HG03354 (cell line): ENCODE data around the gene ENC1.
"Not testable (repeated sequence)": the region's sequence is repeated elsewhere in the genome, so short reads cannot be mapped to it uniquely, and the experiment has no call there.

Source experiments
- ATAC-seq: cut with Tn5 transposase; IDR thresholded peaks from one replicate; pipeline ENCODE4 v1.9.1; 2021; ENCODE audit warnings: mild to moderate bottlenecking; ENCODE audit not compliant: unreplicated experiment, poor library complexity, severe bottlenecking

Gene ENC1, protein sequence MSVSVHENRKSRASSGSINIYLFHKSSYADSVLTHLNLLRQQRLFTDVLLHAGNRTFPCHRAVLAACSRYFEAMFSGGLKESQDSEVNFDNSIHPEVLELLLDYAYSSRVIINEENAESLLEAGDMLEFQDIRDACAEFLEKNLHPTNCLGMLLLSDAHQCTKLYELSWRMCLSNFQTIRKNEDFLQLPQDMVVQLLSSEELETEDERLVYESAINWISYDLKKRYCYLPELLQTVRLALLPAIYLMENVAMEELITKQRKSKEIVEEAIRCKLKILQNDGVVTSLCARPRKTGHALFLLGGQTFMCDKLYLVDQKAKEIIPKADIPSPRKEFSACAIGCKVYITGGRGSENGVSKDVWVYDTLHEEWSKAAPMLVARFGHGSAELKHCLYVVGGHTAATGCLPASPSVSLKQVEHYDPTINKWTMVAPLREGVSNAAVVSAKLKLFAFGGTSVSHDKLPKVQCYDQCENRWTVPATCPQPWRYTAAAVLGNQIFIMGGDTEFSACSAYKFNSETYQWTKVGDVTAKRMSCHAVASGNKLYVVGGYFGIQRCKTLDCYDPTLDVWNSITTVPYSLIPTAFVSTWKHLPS

GRCh38 chr5:74640450-74640953, at the start of gene ENC1:
TSS of gene ENC1 (minus strand) at chr5:74640728. CDS start at chr5:74636485, 4,243 bp downstream.
- ATAC-seq, result peak; percentile 74

- no peak for ATAC-seq
Measured at GRCh38 chr5:74686962-74687751, 46.6 kb upstream of the ENC1 start.

DNA sequence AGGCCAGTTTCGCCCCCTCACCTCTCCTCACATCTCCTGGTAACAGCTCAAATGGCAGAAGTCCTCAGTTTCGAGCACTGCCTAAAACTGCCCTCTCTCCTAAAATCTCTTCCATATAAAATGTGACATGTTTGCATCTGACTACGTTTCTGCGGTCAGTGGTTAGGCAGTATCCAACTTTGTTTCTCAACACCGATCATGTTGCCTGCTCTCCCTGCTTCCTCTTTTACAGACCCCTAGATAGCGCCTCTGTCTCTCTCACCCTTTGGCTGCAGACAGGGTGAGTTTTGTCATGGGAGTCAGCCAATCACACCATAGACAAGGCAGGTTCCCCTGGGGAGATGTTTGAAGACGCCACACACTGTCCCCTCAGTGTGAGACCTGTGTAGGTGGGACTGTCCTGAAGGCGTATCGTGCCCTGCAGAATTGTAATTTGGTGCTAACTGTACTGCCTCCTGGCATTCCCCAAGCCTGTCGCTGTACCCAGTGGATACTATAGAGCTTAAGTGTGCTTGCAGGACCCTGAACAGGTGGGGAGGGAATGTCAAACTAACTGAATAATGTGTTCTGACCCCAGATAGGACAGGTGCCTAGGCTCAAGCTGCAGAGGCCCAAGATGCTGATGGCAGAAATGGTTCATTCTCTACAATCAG, 45.6 kb upstream of the ENC1 start:
- ATAC-seq, result peak; percentile 61

GRCh38 chr5:74684900-74685851, 44.6 kb upstream of the ENC1 start, which contains the start of gene HEXB:
TSS of gene HEXB (plus strand) at chr5:74685233. CDS start at chr5:74685261, 28 bp downstream.
- ATAC-seq, result peak; percentile 81

GRCh38 chr5:74679966-74680365, 39.4 kb upstream of the ENC1 start:
- ATAC-seq, result no peak

- ATAC-seq, result not testable (repeated sequence)
Measured at GRCh38 chr5:74679300-74679699, 38.8 kb upstream of the ENC1 start.

- ATAC-seq, result not testable (repeated sequence)
Measured at GRCh38 chr5:74678123-74678522, 37.6 kb upstream of the ENC1 start.

- ATAC-seq, result not testable (repeated sequence)
Measured at GRCh38 chr5:74676466-74676865, 35.9 kb upstream of the ENC1 start.

- ATAC-seq, result no peak
Measured at GRCh38 chr5:74673011-74673790, 32.7 kb upstream of the ENC1 start.

DNA sequence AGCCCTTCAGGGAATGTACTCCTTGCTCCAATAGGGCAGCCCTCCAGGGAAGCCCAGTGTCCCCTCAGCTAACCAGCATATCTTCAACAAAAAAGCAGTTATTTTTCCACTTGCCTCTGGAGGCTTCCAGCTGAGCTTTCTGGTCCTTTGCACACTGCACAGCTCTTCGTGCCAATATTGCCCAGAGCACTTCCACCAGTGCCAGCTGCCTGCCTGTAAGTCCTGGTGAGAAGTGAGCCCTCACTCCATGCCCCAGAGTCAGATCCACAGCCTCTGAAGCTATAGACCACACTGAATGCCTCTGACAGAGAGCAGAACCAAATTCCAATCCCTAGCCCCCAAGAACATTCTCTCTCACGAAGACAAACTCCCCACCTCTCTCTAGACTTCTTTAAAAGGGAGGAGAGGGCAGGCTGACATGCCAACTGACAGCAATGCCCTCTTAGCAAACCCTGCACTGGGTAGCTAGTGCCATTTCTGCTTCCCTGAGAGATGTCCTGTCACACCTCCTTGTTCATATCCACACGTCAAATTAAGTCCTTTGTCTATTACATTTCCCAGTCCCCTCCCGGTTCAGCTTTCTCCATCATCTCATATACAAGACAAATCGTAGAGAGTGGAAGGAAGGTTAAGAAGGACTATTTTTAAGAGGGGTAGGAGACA, 31.8 kb upstream of the ENC1 start:
- no peak for ATAC-seq

GRCh38 chr5:74670396-74671038, 30.0 kb upstream of the ENC1 start:
- no peak for ATAC-seq

DNA sequence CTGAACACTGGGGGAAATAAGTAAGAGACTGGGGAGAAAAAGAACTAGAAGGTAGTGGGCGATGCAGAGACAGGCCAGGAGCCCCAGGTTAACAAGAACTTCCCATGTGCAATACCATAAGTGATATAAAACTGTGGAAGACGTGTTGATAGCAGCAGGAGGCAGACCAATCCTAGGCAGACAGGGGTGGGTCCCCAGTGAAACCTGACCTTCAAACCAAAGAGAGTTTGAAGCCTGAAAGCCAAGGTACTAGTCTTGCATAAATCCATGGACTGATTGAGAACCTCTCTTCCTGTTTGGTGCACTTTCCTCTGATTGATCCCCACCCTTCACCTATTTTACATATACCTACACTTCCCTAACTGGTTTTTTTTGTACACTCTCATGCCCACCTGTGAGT, 29.3 kb upstream of the ENC1 start:
- no peak for ATAC-seq

DNA sequence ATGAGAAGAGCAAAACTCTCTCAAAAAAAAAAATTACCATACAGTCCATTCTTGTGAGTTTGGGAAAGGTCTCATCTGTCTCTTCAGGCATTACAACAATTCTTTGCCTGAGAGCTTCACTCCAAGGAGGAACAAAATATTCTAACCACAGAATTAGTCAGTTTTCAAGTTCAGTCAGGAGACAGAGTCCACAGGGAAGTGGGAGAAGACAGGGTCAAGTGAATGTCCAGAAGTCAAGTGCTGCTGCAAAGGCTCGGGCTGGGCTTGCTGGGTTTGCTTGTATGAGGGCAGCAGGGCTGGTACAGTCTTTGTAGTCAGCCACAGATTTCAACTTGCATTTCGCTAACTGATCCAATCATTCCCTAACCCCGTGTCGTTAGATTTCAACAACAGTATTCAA, 26.9 kb upstream of the ENC1 start:
- ATAC-seq, result no peak

- ATAC-seq, result no peak
Measured at GRCh38 chr5:74665816-74666215, 25.3 kb upstream of the ENC1 start.

DNA sequence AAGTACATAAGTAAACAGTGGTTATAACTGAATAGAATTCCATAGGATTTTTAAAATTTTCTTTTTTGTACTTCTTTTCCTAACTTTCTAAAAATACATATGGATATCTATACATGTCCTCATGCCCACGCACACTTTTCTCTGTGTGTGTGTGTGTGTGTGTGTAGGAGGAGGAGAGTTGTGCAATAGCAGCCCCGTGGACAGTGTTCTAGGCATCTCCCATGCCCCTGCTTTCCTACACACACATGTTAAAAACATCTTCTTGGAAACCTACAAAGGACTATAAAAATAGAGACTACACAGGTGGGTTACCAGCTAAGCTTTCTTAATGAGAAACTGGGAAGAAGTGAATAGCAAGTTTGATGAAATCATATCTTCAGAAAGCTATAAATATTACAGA, 24.7 kb upstream of the ENC1 start:
- ATAC-seq, result no peak

DNA sequence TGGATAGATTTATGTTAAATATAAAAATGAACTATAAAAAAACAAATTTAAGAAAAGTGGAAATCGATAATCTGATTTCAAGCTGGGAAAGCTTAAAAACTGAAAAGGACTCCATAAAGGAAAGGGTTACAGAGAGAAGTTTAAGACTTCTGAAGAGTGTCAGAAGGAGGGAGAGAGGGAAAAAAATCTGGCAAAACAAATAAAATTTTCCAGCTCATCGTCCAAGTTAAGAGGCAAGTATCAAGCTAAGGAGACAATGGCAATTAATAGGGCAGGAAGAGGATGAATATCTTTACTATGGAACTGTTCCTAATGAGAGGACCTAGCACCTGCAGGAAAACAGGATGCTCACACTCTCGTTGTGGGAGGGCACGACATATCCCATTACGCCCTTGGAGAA, 24.0 kb upstream of the ENC1 start:
- no peak for ATAC-seq

DNA sequence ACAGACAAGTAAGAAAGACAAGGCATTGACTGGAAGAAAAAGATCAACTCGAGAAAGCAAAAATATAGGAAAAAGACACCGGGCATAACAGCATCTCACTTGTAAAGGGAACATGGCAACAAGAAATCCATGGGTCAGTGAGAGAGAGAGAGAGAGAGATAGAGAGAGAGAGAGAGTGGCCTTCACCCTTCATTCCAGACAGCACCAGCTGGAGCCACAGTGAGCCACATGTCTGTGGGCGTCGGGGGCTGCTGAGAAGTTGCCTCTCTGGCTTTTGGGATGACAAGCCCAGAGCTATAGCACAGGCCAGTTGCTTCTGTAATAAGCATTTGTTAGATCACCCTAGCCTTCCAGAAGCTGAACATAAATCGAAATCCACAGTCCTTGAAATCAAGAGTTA, 20.3 kb upstream of the ENC1 start:
- no peak for ATAC-seq
